ENCODE data around the gene PI4K2A.
"Not testable (repeated sequence)": the region's sequence is repeated elsewhere in the genome, so short reads cannot be mapped to it uniquely, and the experiment has no call there.

Gene PI4K2A

GRCh38 chr10:97675222-97675621, 34.8 kb downstream of the PI4K2A start:
- DNase-seq: no peak

- DNase-seq: peak in 1 of 2 experiments; percentile 25
Measured at GRCh38 chr10:97676770-97677581, 36.5 kb downstream of the PI4K2A start.

- DNase-seq: no peak
Measured at GRCh38 chr10:97679594-97679993, 39.1 kb downstream of the PI4K2A start.

- DNase-seq: no peak
Measured at GRCh38 chr10:97682042-97682441, 41.6 kb downstream of the PI4K2A start.

DNA sequence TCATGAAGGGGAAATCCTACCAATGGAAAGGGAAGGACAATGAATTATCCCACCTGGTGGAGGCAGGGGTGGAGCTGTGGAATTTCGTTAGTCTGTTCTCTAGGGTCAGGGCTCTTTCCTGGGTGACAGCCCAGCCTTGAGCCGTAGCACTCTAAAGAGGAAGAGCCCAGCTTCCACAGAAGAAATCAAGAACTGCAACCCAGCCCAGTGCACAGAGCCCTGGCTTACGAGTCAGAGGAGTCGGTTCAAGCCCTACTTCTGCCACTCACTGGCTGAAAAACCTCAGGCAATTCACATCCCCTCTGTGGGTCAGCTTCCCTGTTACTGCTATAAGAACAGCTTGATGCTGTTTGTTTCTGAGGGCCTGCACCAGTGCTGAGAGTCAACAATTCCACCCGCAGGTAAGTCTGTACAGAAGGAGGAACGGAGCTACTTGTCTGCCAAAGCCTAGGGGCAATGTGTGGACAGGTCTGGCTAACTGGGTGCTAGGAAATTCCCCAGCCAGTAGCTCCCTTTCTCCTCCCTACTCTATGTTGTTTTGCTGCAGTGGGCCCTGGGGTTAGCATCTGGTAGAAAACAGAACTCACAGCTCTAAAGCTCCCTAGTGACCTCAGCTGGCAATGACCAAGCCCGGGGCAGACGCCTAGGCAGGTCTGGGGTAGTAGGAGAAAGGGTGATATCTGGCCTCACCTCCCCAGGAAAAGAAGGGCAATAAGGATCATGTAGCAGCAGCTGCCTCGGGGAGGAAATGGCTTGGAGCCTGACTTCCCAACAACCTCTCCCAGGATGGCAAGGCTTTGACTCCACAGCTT, 43.3 kb downstream of the PI4K2A start:
- no peak for DNase-seq

GRCh38 chr10:97684368-97684713, 43.9 kb downstream of the PI4K2A start:
- not testable (repeated sequence) for DNase-seq

DNA sequence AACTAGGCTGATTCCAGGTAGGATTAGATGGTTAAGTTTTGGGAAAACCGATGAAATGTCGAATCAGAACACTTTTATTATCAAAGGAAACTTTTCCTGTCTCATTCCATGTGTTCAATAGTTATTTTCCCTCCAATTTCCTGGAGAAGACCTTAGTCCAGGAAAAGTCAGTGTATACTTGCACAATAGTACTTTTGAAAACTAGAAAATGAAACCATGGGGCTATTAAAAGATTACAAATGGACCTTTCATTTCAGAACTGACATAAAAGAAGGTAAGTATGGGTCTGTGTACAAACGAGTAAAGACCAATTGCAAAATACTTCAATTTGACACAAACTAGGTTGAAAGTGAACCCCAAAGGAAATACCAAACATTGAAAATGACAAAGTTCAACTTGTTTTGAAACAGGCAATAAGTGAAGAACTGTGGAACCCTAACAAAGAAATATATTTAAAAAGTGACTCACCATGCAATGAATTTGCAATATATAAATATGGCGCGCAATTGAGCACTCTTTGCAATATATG, 44.5 kb downstream of the PI4K2A start:
- DNase-seq: no peak

DNA sequence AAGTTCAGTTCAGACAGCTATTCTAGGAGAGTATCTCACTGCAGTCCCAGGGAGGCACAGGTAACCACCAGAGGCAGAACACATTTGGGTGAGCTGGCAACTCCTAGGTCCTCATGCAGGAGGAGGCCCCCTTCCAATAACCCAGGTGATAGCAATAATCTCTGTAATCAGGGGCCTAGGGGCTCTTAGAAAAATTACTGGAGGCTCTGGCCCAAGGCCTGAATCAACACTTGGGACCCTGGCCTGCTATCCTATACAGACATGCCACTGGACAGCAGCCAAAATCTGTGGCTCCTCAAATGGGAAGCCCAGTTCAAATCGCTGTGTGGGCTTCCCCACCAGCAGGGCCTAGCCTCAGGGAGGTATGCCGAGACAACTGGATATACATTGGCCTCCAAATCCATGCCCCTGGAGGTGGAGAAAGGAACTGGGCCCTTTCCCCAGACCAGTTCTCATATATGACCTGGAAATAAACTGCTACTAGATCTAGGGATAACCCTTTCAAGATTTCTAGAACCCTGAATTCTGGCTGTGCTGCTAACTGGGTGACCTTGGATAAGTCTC, 45.0 kb downstream of the PI4K2A start:
- DNase-seq: no peak

DNA sequence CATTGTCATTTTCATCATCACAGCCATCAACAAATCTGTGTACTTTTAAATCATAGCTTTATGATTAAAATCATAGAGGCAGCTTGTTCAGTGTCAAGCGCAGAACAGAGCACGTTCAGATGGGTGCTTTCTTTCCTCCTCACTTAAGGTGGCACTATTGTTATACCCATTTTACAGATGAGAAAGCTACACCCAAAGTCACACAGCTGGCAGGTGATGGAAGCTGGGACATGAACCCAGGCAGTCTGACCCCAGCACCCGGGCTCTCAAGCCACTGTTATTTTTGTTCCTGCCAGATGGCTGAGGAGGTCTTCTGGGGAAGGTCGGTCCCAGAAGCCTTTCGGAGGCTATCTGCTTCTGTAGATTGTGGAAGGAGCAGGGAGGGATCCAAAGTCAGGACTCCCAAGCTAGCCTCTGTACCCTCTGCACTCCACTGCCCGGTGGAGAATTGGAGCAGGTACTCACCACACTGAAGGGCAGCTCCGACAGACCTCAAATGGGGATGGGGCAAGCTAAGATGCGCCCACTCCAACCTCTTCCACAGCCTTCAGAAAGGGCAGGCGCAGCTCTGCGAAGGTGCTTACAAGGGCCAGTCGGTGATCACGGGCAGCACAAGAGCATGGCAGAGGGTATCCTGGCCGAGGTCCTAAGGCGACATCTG, 46.0 kb downstream of the PI4K2A start:
- no peak for DNase-seq

DNA sequence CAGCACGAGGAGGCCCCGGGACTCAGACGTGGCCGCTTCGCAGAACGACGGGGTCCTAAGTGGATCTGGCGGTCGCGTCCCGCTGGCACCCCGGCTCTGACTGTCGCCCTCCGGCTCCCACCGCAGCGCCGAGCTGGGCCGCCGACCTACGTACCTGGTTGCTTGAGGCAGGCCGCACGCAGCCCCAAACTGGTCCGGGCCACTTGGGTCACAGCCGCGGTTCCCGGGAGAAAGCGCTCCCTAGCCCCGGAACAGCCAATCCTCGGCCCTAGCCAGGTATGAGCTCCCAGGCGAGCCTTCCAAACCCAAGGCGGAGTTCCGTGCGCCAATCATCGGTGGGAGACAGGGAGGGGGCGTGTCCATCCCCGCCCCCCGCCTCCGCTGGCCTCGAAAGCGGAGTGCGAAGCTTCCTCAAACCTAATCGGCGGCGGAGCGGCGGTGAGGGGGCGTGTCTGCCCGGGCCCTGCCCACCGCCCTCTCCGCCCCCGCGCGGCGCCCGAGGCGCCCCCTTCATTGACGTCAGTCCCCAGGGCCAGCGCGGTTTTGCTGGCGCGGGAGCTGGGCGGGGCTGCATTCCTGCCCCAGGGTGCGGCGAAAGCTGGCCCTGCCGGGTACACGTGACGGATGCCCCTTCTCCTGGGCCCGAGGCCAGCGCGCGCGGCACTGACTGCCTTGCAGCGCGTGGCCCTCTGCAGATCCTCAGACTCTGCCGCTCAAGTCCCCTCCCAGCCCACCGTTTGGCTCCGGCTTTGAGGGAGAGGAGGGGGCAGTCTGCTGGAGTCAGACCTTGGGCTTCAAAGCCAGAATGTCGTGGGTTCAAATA, 46.7 kb downstream of the PI4K2A start, which contains the start of gene AVPI1:
AVPI1 (minus strand) TSS at position 280 of the 823 bp plus-strand sequence. CDS start 7,336 bp downstream, outside the sequence.
- DNase-seq: peak; percentile 86 to 91

DNA sequence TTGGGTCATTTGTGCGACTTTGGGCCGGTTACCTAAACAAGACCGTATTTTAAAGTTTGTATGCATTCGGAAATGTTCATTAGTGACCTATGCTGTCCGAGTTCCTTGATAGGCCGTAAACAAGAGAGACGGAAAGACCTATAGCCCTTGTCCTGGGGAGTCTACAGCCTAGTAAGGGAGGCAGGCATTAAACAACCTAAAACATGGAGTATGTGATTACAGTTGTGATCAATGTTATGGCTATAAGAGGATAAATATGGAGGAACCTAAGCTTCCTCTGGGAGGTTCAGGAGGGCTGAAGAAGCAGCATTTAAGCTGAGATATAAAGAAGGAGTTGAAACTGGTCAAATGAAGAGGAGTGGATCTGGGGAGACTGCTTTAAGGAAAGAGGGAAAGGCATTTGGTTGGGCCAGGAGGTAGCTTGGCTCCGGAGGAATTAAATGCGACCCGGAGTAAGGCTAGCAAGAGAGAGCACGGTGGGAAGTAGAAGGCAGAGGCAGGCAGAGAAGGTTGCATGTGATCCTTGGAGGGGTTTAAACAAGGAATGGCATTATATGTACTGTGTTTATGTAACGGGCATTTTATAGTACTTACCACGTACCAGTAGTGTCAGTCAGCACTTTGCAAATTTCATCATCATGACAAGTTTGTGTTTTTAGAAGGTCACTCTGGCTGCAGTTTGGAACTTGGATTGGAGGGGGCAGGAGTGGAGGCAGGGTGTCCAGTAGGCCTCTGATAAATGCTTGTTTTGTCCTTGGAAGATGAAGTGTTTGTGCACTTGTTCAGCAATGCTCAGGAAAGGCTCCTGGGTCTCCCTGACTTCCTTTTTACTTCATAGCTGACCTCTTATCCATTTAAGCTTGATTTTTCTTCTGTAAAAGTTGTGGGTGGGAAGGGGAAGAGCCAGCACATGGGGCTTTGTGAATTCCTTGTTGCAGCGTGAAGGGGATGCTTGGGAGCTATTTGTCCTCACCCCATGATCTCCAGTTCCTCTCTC, 47.6 kb downstream of the PI4K2A start:
- no peak for DNase-seq

- no peak for DNase-seq
Measured at GRCh38 chr10:97689559-97690020, 49.1 kb downstream of the PI4K2A start.

- DNase-seq: no peak
Measured at GRCh38 chr10:97690133-97690532, 49.7 kb downstream of the PI4K2A start.

DNA sequence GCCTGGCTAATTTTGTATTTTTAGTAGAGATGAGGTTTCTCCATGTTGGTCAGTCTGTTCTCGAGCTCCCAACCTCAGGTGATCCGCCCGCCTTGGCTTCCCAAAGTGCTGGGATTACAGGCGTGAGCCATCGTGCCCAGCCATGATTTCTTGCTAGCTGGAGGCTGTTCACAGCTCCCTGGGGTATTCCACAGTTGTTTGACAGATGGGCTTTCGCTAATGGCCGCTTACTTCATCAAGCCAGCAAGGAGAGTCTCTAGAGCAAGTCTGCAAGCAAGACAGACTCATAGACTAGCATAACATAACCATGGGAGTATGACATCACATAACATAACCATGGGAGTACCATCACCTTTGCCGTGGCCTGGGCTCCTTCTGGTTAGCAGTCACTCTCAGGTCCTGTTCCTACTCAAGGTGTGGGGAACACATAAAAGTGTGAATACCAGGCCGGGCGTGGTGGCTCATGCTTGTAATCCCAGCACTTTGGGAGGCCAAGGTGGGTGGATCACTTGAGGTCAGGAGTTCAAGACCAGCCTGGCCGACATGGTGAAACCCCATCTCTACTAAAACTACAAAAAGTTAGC, 57.7 kb downstream of the PI4K2A start:
- DNase-seq: peak; percentile 36 to 55

DNA sequence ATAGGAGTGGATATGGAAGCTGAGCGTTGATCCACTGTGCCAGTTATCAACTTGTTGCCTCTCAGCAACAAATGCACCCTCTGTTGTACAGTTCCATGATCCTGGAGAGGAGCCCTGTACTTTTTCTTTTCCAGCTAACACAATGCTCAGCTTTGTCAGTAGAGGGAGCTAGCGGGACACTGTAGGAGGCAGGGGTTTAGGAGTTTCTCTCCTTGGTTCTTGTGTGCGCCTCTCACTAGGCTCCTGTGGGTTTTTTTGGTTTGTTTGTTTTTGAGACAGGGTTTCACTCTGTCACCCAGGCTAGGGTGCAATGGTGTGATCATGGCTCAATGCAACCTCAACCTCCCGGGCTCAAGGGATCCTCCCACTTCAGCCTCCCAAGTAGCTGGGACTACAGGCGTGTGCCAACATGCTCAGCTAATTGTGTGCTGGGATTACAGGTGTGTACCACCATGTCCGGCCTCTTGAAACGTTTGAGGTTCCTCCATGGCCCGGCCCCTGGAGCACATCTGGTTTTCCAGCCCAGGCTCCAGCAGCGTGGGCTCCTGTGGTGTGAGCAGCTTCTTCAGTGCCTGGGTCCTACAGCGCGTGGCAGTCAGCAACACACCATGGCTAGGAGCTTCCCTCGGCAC, 61.1 kb downstream of the PI4K2A start:
- peak; percentile 35 to 48 for DNase-seq

GRCh38 chr10:97703398-97704067, 63.1 kb downstream of the PI4K2A start:
- no peak for DNase-seq

DNA sequence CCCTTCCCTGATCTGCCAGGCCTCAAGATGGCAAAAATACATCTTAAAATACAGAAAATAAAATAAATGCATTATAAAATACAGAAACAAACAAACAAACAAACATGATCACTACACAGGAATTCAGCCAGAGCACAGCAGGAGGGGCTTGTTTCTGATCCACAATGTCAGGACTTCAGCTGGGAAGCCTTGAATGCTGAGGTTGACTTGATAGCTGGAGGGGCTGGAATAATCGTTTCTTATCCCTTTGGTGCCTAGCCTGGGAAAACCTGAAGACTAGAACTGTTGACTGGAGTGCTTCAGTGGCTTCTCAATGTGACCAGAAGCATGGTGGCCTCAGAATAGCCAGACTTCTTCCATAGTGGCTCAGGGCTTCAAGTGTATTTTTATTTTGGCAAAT, 63.9 kb downstream of the PI4K2A start:
- no peak for DNase-seq

DNA sequence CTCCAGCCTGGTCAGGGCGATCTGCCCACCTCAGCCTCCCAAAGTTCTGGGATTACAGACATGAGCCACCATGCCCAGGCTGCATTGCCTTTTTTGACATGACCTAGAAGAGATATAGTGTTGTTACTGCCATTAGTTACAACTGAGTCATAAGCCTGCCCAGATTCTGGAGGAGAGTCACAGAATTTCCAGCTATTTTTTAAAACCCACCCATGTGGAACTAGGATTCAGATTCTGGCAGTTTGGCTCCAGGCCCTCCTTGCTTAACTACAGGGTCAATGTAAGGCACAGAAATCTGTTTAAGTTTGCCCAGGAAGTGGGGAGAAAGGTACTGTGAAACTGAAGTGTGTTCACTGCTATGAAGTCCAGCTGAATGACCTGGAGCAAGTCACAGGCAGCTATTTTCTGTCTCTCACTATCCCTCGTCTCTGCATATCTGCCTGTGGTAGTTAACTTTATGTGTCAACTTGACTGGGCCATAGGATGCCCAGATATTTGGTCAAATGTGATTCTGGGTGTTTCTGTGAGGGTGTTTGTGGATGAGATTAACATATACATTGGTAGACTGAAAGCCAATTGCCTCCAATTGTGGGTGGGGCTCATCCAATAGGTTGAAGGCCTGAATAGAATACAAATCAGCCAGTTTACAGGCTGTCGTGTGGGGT, 64.7 kb downstream of the PI4K2A start:
- DNase-seq: no peak

All from NCI-H524 (cell line).